ENCODE measurements around the gene ACTA1. TPM values are rescaled to one million over a fixed set of nuclear protein-coding genes. Genes with fewer than 3 reads are reported as not detected.
"Not testable (repeated sequence)": the region's sequence is repeated elsewhere in the genome, so short reads cannot be mapped to it uniquely, and the experiment has no call there.

The ACTA1 gene
- 1.0 and 2.1 TPM in 2 replicates for total RNA-seq

DNA sequence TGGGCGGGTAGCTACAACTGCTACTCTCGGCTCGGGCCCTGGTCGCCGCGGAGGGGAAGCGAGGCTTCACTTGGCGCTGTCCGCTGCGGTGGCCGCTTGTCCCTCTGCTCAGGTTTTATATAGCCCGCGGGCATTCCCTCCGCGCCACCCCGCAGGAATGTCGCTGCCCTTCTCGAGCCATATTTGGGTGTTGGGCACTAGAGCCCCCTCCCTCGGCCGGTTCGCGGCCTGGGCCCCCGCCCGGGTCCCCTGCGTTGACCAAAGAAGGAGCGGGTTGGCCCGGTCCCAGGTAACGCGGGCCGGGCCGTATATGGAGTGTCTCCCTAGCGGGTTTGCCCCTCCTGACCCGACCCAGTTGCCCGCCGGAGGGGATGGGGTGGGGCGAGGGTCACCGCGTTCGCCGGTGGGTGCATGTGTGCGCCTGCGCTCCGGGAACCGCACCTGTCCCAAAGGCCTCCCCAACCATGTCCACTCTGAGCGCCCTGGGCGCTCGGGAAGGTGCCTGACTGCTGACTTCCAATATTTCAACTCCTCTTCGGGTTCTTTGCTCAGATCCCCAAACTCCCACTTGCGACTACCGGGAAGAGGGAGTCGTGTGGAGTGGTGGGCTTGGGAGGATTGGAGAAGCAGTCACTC is at the start of gene ACTA1:
TSS of gene ACTA1 (minus strand) at position 90 of the 636 bp plus-strand sequence. CDS start 979 bp downstream, outside the sequence.
- Histone ChIP-seq H3K4me3 (ENCODE audit: low read depth, low read length) (no peak within 1 kb of the TSS), H3K27me3 (ENCODE audit: control insufficient read depth, insufficient read depth, low read length) (peaks cover 61% of the 10 kb centered on the region), H3K36me3 (ENCODE audit: control insufficient read depth, insufficient read depth, low read length) (no peaks in the 10 kb centered on the region)
- no peak for DNase-seq (ENCODE audit: low read depth)
- TF ChIP-seq, protein P1, sequence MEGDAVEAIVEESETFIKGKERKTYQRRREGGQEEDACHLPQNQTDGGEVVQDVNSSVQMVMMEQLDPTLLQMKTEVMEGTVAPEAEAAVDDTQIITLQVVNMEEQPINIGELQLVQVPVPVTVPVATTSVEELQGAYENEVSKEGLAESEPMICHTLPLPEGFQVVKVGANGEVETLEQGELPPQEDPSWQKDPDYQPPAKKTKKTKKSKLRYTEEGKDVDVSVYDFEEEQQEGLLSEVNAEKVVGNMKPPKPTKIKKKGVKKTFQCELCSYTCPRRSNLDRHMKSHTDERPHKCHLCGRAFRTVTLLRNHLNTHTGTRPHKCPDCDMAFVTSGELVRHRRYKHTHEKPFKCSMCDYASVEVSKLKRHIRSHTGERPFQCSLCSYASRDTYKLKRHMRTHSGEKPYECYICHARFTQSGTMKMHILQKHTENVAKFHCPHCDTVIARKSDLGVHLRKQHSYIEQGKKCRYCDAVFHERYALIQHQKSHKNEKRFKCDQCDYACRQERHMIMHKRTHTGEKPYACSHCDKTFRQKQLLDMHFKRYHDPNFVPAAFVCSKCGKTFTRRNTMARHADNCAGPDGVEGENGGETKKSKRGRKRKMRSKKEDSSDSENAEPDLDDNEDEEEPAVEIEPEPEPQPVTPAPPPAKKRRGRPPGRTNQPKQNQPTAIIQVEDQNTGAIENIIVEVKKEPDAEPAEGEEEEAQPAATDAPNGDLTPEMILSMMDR (IDR thresholded peaks at IDR 0.05; ENCODE audit: insufficient read depth, low read length, poor library complexity, severe bottlenecking), result no peak

DNA sequence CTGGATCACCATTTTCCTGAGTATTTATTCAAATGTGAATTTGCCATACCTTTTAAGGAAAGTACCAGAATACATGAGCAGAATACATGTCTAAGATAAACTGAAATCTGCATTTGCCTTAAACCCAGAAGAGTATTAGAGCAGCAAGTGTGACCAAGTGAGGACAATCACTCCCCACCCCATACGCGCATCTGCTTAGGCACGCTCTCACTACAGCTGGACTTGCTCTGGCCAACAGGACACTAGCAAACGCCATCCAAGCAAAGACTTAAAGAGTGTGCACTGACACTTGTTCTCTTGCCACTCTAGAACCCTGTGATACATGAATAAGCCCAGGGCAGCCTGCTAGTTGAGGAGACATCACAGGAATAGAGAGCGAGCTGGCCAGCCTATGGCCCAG is 48.6 kb upstream of the ACTA1 start:
- H3K27me3 ChIP-seq (ENCODE audit: control insufficient read depth, insufficient read depth, low read length), result no peaks in the 10 kb centered on the region
- H3K36me3 ChIP-seq (ENCODE audit: control insufficient read depth, insufficient read depth, low read length), result no peaks in the 10 kb centered on the region
- DNase-seq (ENCODE audit: low read depth), result no peak
- H3K4me3 ChIP-seq (ENCODE audit: low read depth, low read length), result no peak overlapping the region
- TF ChIP-seq, protein P1 (IDR thresholded peaks at IDR 0.05; ENCODE audit: insufficient read depth, low read length, poor library complexity, severe bottlenecking), result no peak

DNA sequence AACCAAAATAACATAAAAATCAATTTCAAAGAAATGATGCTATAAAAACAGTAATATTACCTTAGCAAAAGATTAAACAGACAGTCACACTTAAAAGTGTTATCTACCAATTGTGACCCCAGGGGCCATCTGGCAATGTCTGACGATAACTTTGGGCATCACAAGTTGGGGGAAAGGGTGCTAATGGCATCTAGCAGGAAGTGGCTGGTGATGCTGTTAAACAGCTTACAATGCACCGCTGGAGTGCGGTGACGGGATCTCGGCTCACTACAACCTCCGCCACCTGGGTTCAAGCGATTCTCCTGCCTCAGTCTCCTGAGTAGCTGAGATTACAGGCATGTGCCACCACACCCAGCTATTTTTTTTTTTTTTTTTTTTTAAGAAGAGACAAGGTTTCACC is 46.6 kb upstream of the ACTA1 start:
- Histone ChIP-seq H3K4me3 (ENCODE audit: low read depth, low read length) (no peak overlapping the region), H3K27me3 (ENCODE audit: control insufficient read depth, insufficient read depth, low read length) (no peaks in the 10 kb centered on the region), H3K36me3 (ENCODE audit: control insufficient read depth, insufficient read depth, low read length) (no peaks in the 10 kb centered on the region)
- TF ChIP-seq, protein P1 (IDR thresholded peaks at IDR 0.05; ENCODE audit: insufficient read depth, low read length, poor library complexity, severe bottlenecking), result no peak
- DNase-seq (ENCODE audit: low read depth), result no peak

DNA sequence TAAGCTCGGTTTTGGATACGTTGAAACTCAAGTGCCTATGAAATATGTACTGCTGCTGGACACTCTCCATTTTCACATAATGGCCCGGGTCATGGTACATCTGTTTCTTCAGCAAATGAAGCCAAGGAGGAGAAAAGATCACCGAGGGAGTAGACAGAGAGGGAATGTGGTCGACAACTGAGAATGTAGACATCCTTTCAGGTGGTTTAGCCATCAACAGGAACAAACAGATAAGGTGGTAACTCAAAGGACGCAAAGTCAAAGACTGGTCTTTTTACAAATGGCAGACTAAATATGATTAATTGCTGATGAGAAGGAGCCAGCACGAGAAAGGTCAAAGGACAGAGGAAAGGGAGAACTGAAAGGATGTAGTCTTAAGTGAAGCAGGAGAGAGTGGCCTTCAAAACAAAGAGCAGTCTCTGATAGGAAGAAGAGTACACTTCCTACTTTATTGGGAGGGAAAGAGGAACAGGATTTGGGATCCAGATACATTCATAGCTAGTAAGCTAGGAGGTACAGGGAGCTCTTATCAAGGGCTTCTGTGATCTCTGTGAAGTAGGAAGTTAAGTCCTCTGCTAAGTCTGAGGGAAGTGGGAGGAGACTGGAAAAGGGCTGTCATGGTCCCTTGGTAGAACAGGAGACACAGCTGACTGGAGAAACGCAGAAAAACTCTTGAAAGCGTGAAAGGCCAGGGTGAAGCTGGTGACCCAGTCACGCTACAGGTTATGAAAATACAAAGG is 45.9 kb upstream of the ACTA1 start:
- DNase-seq (ENCODE audit: low read depth), result no peak
- Histone ChIP-seq H3K27me3 (ENCODE audit: control insufficient read depth, insufficient read depth, low read length) (no peaks in the 10 kb centered on the region), H3K4me3 (ENCODE audit: low read depth, low read length) (no peak overlapping the region), H3K36me3 (ENCODE audit: control insufficient read depth, insufficient read depth, low read length) (no peaks in the 10 kb centered on the region)
- TF ChIP-seq, protein P1 (IDR thresholded peaks at IDR 0.05; ENCODE audit: insufficient read depth, low read length, poor library complexity, severe bottlenecking), result no peak

DNA sequence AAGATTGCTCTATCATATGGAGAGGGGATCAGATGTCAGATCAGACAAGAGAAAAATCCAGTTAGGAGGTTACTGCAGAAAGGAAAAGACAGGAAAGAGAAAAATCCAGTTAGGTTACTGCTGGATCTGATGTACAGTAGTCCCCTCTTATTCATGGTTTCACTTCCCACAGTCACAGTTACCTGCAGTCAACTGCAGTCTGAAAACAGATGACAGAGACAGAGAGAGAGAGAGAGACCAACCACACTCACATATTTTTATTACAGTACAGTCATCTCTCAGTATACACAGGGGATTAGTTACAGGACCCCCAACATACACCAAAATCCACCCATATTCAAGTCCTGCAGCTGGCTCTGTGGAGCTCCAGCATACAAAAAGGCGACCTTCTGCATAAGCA is 45.0 kb upstream of the ACTA1 start:
- Histone ChIP-seq H3K4me3 (ENCODE audit: low read depth, low read length) (no peak overlapping the region), H3K27me3 (ENCODE audit: control insufficient read depth, insufficient read depth, low read length) (no peaks in the 10 kb centered on the region), H3K36me3 (ENCODE audit: control insufficient read depth, insufficient read depth, low read length) (peaks cover 1% of the 10 kb centered on the region)
- DNase-seq (ENCODE audit: low read depth), result no peak
- TF ChIP-seq, protein P1 (IDR thresholded peaks at IDR 0.05; ENCODE audit: insufficient read depth, low read length, poor library complexity, severe bottlenecking), result no peak

DNA sequence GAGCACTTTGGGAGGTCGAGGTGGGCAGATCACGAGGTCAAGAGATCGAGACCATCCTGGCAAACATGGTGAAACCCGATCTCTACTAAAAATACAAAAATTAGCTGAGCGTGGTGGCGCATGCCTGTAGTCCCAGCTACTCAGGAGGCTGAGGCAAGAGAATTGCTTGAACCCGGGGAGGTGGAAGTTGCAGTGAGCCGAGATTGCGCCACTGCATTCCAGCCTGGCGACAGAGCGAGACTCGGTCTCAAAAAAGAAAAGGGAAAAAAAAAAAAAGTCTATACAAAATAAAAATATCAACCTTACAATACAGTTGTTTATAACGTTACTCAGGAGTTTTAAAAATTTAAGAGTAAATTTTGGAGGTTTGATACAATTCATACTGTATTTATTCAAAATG is 42.0 kb upstream of the ACTA1 start:
- H3K36me3 ChIP-seq (ENCODE audit: control insufficient read depth, insufficient read depth, low read length); H3K4me3 ChIP-seq (ENCODE audit: low read depth, low read length); H3K27me3 ChIP-seq (ENCODE audit: control insufficient read depth, insufficient read depth, low read length); DNase-seq (ENCODE audit: low read depth): not testable (repeated sequence)
